ENCODE data around the gene DCAF11. TPM values are rescaled to one million over a fixed set of nuclear protein-coding genes. Genes with fewer than 3 reads are reported as not detected.

The DCAF11 gene
- total RNA-seq, 1 donor from 2014 or later, result 45.2 TPM

GRCh38 chr14:24160850-24161804, 46.5 kb downstream of the DCAF11 start, which contains the start of gene IRF9:
TSS of gene IRF9 (plus strand) at chr14:24161265. CDS start at chr14:24162145, 880 bp downstream.
- DNase-seq, result peak; percentile 98

DNA sequence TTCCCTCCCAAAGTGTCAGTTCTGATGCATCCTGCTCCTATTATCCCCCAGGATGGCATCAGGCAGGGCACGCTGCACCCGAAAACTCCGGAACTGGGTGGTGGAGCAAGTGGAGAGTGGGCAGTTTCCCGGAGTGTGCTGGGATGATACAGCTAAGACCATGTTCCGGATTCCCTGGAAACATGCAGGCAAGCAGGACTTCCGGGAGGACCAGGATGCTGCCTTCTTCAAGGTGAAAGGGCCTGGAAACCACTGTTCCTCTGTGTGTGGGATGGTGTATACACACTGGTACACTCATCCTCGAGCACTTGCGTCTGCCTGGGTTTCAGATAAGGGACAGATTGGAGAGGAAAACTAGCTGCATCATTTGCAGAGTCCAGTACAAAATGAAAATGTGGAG, 47.5 kb downstream of the DCAF11 start:
- no peak for DNase-seq

- DNase-seq, result no peak
Measured at GRCh38 chr14:24164518-24164991, 50.0 kb downstream of the DCAF11 start.

DNA sequence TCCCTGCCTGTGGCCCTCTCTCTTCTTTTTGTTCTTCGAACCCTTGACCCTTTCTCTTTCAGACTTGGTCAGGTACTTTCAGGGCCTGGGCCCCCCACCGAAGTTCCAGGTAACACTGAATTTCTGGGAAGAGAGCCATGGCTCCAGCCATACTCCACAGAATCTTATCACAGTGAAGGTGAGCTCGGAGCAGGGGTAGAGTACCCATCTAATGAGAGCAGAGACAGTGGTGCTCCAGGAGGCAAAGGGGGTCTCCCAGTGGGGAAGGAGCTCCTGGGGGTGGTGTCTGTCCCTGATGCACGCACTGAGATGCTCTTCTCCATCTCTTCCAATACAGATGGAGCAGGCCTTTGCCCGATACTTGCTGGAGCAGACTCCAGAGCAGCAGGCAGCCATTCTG, 51.2 kb downstream of the DCAF11 start:
- DNase-seq, result no peak

DNA sequence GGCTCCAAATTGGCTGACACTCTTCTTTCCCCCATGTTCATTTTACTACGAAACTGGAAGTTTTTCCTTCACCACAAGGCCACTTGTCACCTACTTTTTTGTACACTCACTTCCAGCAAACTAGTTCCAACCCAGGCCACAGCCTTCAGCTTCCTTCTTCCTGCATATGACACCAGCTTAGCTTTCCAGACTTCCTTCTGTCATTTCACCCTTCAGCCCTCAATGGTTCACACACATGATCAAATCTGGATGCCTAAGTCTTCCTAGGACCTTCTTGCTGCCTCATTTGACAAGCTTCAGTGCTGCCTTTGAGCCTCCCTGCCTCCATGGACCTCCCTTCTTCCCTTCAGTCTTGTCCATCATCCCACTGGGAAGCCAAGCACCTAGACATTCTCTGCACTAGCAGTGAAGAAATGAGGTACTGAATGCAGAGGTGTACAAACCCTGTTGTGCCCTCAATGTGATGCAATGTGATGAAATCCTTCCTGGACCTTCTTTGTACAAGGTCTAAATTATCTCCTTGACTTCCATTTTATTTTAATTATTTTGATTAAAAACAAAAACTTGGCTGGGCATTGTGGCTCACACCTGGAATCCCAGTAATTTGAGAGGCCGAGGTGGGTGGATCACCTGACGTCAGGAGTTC, 53.0 kb downstream of the DCAF11 start:
- no peak for DNase-seq

DNA sequence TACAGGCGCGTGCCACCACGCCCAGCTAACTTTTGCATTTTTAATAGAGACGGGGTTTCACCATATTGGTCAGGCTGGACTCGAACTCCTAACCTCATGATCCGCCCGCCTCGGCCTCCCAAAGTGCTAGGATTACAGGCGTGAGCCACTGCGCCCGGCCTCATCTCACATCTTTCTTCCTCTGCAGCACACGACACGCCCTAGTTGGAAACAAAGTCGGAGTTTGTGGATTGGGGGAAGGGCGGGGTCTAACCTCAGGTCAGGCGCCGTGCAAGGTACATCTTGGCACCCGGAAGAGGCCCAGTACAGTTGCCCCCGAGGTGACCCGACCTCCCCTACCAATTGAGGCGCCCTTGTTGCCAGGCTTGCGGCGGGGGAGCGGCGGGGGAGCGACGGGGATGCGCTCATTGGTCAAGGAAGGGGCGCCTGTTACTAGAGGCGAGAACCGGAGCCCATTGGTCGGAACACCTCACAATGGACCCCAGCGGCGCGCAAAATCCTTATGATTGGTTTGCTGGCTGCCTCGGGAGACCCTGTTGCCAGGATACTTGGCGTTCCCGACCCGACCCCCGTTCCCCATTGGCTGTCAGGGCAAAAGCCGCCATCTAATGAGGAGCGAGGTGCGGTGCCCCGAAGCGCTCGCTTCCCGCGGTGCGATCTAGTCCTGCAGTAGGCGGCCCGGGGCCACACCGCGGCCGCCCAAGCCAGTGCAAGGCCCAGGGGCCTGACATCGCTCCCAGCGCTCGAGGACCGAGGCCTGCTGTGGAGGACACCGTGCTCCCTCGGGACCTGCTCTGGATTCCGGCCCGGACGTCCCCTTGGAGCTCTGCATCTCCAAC, 57.1 kb downstream of the DCAF11 start, which contains the start of gene REC8:
Gene REC8, plus strand, starts transcription at position 659 of the 839 bp plus-strand sequence. CDS start 473 bp downstream, outside the sequence.
- DNase-seq, result peak; percentile 87

GRCh38 chr14:24172261-24172860, 57.8 kb downstream of the DCAF11 start:
- no peak for DNase-seq

DNA sequence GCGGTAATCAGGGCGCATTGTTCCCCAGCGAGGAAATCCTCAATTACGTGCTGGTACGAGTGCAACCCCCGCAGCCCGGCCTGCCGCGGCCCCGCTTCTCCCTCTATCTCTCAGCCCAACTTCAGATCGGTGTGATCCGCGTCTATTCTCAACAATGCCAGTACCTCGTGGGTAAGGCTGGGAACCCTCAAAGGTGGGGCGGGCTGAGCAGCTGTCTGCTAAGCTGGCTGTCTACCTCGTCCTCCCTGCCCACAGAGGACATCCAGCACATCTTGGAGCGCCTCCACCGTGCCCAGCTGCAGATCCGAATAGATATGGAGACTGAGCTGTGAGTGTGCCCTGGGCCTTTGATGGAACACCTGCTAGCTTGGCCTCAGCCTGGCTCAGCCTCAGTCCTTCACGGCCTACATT, 58.3 kb downstream of the DCAF11 start:
- DNase-seq, result no peak

Small RNA genes within 50 kb of the gene (small RNA-seq; reads per million reads assigned to genes)
- not detected for gene IRF9 (ENCODE audit: low replicate concordance)
- 0.14 reads per million for gene RNA5SP383 (ENCODE audit: low replicate concordance)

Other genes starting within 250 kb of the DCAF11 start
- gene DHRS4, start 161.0 kb upstream of the DCAF11 start, total RNA-seq, result 23.5 TPM
- 8.7 TPM for gene DHRS4L2, start 125.8 kb upstream of the DCAF11 start, total RNA-seq
- gene CARMIL3, start 62.8 kb upstream of the DCAF11 start, total RNA-seq, result 0.69 TPM
- 0.20 TPM for gene CPNE6, start 43.2 kb upstream of the DCAF11 start, total RNA-seq
- gene PCK2, start 20.5 kb upstream of the DCAF11 start, total RNA-seq, result 7.2 TPM
- gene NRL, start 172 bp downstream of the DCAF11 start, total RNA-seq, result 0.69 TPM
- 13.0 TPM for gene FITM1, start 15.9 kb downstream of the DCAF11 start, total RNA-seq
- 59.7 TPM for gene PSME1, start 21.4 kb downstream of the DCAF11 start, total RNA-seq
- 6.8 TPM for gene EMC9, start 26.8 kb downstream of the DCAF11 start, total RNA-seq
- gene PSME2, start 31.8 kb downstream of the DCAF11 start, total RNA-seq, result 62.5 TPM
- 24.2 TPM for gene RNF31, start 32.7 kb downstream of the DCAF11 start, total RNA-seq
- 43.4 TPM for gene IRF9, start 46.5 kb downstream of the DCAF11 start, total RNA-seq
- gene REC8, start 57.3 kb downstream of the DCAF11 start, total RNA-seq, result 3.6 TPM
- gene IPO4, start 74.0 kb downstream of the DCAF11 start, total RNA-seq, result 22.8 TPM
- gene TM9SF1, start 80.7 kb downstream of the DCAF11 start, total RNA-seq, result 22.4 TPM
- not detected for gene TSSK4, start 90.9 kb downstream of the DCAF11 start, total RNA-seq
- gene CHMP4A, start 98.7 kb downstream of the DCAF11 start, total RNA-seq, result 30.1 TPM
- gene MDP1, start 101.3 kb downstream of the DCAF11 start, total RNA-seq, result 9.5 TPM
- gene NEDD8, start 117.6 kb downstream of the DCAF11 start, total RNA-seq, result 73.5 TPM
- 39.9 TPM for gene GMPR2, start 118.2 kb downstream of the DCAF11 start, total RNA-seq
- 36.2 TPM for gene TINF2, start 127.8 kb downstream of the DCAF11 start, total RNA-seq
- gene TGM1, start 148.4 kb downstream of the DCAF11 start, total RNA-seq, result 26.1 TPM
- gene RABGGTA, start 156.8 kb downstream of the DCAF11 start, total RNA-seq, result 13.2 TPM
- 17.9 TPM for gene DHRS1, start 185.0 kb downstream of the DCAF11 start, total RNA-seq
- 14.8 TPM for gene NOP9, start 185.1 kb downstream of the DCAF11 start, total RNA-seq
- gene CIDEB, start 193.2 kb downstream of the DCAF11 start, total RNA-seq, result 7.9 TPM
- gene LTB4R2, start 195.4 kb downstream of the DCAF11 start, total RNA-seq, result 13.9 TPM
- 8.6 TPM for gene LTB4R, start 196.7 kb downstream of the DCAF11 start, total RNA-seq
- 9.6 TPM for gene ADCY4, start 220.3 kb downstream of the DCAF11 start, total RNA-seq
- 5.6 TPM for gene RIPK3, start 225.2 kb downstream of the DCAF11 start, total RNA-seq

Data from skin of body (tissue), 3 donors.